Measurements from ENCODE around the gene PAFAH1B1. TPM values are rescaled to one million over a fixed set of nuclear protein-coding genes. Genes with fewer than 3 reads are reported as not detected.

PAFAH1B1 gene
- total and polyA plus RNA-seq, 10 of the 15 experiments (the other 5 are each of a cell fraction or from before 2014, with no cell fraction given) = 28.9 to 107 (median 49.1) TPM

DNA sequence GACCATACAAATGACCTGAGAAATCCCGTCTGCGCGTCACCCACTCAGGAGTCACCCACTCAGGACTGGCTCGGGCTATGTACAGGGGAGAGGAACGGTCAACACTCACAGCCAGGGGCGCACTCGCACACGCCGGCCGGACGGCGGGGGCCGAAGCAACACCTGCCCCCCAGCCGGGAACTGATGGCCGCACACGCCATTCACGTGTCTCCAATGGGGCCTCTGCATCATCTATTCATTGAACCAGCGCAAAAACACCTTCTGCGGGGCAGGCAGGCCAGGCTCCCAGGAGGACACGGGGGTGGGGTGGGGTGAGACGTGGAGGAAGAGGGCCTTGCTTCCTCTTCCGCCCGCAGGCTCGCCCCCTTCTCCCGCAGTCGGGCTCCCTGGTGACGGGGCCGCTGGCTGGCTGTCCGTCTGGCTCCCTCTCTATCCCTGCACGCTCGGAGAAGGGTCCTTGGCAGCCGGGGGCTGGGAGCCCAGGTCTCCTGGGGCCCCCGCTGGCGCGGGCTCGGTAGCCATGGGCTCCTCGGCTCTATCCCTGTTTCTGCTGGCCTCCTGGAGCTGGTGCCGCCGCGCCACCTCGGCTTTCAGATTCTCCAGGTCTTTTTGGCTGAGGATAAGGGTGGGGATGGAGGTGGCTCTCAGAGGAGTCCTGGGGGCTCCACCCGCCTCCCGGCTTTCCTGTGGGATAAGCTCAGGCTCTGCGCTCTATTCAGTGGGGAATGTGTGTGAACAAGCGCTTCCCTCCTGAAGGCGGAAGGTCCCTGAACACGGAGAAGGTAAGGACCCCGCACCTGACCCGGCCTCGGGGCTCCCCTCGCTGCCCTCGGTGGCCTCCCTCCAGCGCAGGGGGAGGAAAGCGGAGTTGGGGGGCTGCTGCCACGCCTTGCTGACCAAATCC is 97.0 kb downstream of the PAFAH1B1 start:
- POLR2A ChIA-PET = no interaction called here
- DNase-seq (ENCODE audit: low read depth, low spot score) (no peak), ATAC-seq (no peak), FAIRE-seq (no peak)
- Histone ChIP-seq H3K4me3 (no peak overlapping the region), H3K79me2 (ENCODE audit: control insufficient read depth, insufficient read depth, low read length) (no peaks in the 10 kb centered on the region), H3K9me3 (replicated peaks; ENCODE audit: control insufficient read depth, insufficient read depth, low read length) (no peaks in the 10 kb centered on the region), H3K9ac (ENCODE audit: control insufficient read depth, insufficient read depth, low read length) (no peak overlapping the region), H3K27ac (ENCODE audit: control insufficient read depth, insufficient read depth) (no peak overlapping the region), H3K4me2 (ENCODE audit: control insufficient read depth, insufficient read depth) (no peak overlapping the region), H3K27me3 (replicated peaks in 1 of 2; ENCODE audit: control insufficient read depth in 2 of 2, insufficient read depth in 2 of 2, low read length in 1 of 2) (no peaks in the 10 kb centered on the region), H3K36me3 (ENCODE audit: control insufficient read depth in 2 of 2, insufficient read depth in 2 of 2, low read length in 1 of 2) (peaks cover 0 to 31% of the 10 kb centered on the region in 2 experiments; a peak in 2 of 4 replicates), H3K4me1 (ENCODE audit: control insufficient read depth, insufficient read depth, low read length) (no peaks in the 10 kb centered on the region), H2AFZ (ENCODE audit: control insufficient read depth, low read depth, low read length) (no peak overlapping the region), H4K20me1 (ENCODE audit: control insufficient read depth, insufficient read depth) (no peaks in the 10 kb centered on the region)
- in situ Hi-C loops (cut with MboI) (no loop called here), intact Hi-C loops (cut with micrococcal nuclease; ENCODE audit: unreplicated experiment) (no loop called here)
- SMC1A ChIA-PET (ENCODE audit: uncharacterized antibody, unreplicated experiment) = no interaction called here
- no TSS peak for BruUV-seq (replicated peaks)
- RAD21 ChIA-PET (ENCODE audit: unreplicated experiment) = no interaction called here
- TF ChIP-seq, protein P1, sequence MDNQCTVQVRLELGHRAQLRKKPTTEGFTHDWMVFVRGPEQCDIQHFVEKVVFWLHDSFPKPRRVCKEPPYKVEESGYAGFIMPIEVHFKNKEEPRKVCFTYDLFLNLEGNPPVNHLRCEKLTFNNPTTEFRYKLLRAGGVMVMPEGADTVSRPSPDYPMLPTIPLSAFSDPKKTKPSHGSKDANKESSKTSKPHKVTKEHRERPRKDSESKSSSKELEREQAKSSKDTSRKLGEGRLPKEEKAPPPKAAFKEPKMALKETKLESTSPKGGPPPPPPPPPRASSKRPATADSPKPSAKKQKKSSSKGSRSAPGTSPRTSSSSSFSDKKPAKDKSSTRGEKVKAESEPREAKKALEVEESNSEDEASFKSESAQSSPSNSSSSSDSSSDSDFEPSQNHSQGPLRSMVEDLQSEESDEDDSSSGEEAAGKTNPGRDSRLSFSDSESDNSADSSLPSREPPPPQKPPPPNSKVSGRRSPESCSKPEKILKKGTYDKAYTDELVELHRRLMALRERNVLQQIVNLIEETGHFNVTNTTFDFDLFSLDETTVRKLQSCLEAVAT (IDR thresholded peaks at IDR 0.05) = no peak
- TF ChIP-seq PAX8 (IDR thresholded peaks at IDR 0.05) = no peak
- no peak for TF ChIP-seq HDAC6 (IDR thresholded peaks at IDR 0.05; ENCODE audit: unreplicated experiment)
- TF ChIP-seq CBX3 (IDR thresholded peaks at IDR 0.05; ENCODE audit: borderline replicate concordance, low read depth) = no peak
- TF ChIP-seq YY1 (IDR thresholded peaks at IDR 0.05; ENCODE audit: low read depth, low read length) = no peak
- TF ChIP-seq TARDBP (IDR thresholded peaks at IDR 0.05; ENCODE audit: borderline replicate concordance) = no peak
- TF ChIP-seq WRNIP1 (IDR thresholded peaks at IDR 0.05; ENCODE audit: borderline replicate concordance, low read depth, low read length) = no peak
- no peak for TF ChIP-seq ZNF24 (IDR thresholded peaks at IDR 0.05)
- TF ChIP-seq HDGF (IDR thresholded peaks at IDR 0.05) = no peak
- no peak for TF ChIP-seq SUZ12 (IDR thresholded peaks at IDR 0.05; ENCODE audit: unreplicated experiment)
- TF ChIP-seq MYC (IDR thresholded peaks at IDR 0.05; ENCODE audit: insufficient read depth, insufficient read length, insufficient replicate concordance, low read length, severe bottlenecking) = no peak
- no peak for TF ChIP-seq POLR2AphosphoS5 (IDR thresholded peaks at IDR 0.05; ENCODE audit: low read length)
- no peak for TF ChIP-seq KAT2A (conservative IDR thresholded peaks at IDR 0.05; ENCODE audit: control insufficient read depth, low read depth, low read length)
- no peak for TF ChIP-seq NRF1 (conservative IDR thresholded peaks at IDR 0.05; ENCODE audit: low read depth, low read length)
- no peak for TF ChIP-seq TAF1 (IDR thresholded peaks at IDR 0.05; ENCODE audit: borderline replicate concordance, low read depth, low read length)
- 61% methylated on average over 52 of the region's 55 CpGs for WGBS (ENCODE audit: insufficient coverage, insufficient replicate concordance, low lambda C conversion rate, missing lambda C conversion rate)
- CTCF ChIA-PET = no interaction called here
